AG20443 (cell line): ENCODE data around the gene KIF20A.
A peak's percentile ranks its signal among the peaks of the same experiment; 100 is the strongest.
"Not testable (repeated sequence)": the region's sequence is repeated elsewhere in the genome, so short reads cannot be mapped to it uniquely, and the experiment has no call there.

Experiments
- DNase-seq: peaks from one replicate; pipeline ENCODE4 v3.0.0; 2012; ENCODE audit warnings: low spot score, mixed read lengths

The KIF20A gene

GRCh38 chr5:138178516-138179276 lies at the start of gene KIF20A, which contains the start of gene BRD8:
Gene KIF20A (plus strand): TSS chr5:138179112. CDS start chr5:138179681, 569 bp downstream.
Gene BRD8 (minus strand): TSS chr5:138178630. CDS start chr5:138178614, 16 bp downstream.
- DNase-seq, result peak; percentile 97

DNA sequence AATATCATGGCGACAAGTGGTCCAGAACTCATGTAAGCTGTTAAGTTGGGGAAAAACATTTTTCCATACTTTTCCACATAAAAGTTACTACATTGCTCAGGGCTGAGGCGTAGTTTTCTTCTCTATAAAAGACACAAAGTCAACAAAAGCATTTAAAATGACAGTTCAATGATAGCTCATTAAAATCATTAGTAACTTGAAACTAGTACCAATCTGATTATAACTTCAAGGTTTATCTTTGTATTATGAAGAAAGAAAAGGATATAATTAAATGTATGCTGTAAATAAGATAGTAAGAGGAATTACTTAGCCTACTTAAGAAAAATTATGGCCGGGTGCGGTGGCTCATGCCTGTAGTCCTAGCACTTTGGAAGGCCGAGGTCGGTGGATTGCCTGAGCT lies 49.6 kb upstream of the KIF20A start:
- DNase-seq, result no peak

DNA sequence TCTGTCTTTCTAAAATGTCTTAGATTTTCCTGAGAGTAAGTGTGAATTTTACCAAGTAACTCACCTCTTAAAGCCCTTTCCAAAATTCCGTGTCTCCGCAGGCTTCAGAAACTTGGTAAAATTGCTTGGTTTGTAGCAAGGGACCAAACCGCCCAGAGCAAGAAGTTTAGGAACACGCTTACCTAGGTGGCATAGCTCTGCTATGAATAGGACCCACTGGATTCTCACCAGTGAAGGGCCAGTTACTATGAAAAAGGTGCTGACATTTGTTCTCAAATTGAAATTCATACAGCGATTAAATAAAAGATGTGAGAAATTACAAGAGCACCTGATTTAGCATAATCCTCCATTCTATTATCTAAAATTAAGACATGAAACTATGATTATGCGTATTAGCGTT lies 46.4 kb upstream of the KIF20A start:
- no peak for DNase-seq

GRCh38 chr5:138138949-138139780 lies 39.7 kb upstream of the KIF20A start, which contains the start of gene NME5:
Gene NME5 (minus strand): TSS chr5:138139428. CDS start chr5:138138780, 648 bp downstream.
- DNase-seq, result peak; percentile 69

GRCh38 chr5:138139781-138140090 lies 39.2 kb upstream of the KIF20A start:
- DNase-seq, result no peak

GRCh38 chr5:138140268-138140667 lies 38.6 kb upstream of the KIF20A start:
- no peak for DNase-seq

DNA sequence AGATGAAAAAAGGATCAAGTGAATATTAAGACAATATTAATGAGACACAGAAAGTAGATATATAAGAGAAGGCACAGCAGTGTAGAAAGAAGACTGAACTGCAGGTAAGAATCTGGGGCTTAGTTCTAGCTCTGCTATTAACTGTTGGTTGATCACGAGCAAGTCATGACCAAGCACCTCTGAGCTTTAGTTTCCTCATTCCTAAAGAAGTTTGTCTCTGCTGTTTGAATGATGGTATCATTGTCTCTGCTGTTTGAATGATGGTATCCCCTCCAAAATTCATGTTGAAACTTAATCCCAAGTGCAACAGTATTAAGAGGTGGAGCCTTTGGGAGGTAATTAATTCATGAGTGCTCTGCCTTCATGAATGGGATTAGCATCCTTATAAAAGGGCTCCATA lies 37.2 kb upstream of the KIF20A start:
- no peak for DNase-seq

DNA sequence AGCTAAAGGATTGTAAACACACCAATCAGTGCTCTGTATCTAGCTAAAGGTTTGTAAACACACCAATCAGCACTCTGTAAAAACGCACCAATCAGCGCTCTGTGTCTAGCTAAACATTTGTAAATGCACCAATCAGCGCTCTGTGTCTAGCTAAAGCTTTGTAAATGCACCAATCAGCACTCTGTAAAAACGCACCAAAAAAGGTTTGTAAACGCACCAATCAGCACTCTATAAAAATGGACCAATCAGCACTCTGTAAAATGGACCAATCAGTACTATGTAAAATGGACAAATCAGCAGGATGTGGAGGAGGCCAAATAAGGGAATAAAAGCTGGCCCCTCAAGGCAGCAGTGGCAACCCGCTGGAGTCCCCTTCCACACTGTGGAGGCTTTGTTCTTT lies 35.3 kb upstream of the KIF20A start:
- not testable (repeated sequence) for DNase-seq

GRCh38 chr5:138148811-138149210 lies 30.1 kb upstream of the KIF20A start:
- peak; percentile 44 for DNase-seq

- DNase-seq, result no peak
These were observed 29.4 kb upstream of the KIF20A start for GRCh38 chr5:138149530-138149929.

- not testable (repeated sequence) for DNase-seq
These were observed 22.9 kb upstream of the KIF20A start for GRCh38 chr5:138155977-138156376.

- DNase-seq, result no peak
These were observed 21.3 kb upstream of the KIF20A start for GRCh38 chr5:138157626-138158025.

GRCh38 chr5:138159666-138160065 lies 19.2 kb upstream of the KIF20A start:
- DNase-seq, result no peak

DNA sequence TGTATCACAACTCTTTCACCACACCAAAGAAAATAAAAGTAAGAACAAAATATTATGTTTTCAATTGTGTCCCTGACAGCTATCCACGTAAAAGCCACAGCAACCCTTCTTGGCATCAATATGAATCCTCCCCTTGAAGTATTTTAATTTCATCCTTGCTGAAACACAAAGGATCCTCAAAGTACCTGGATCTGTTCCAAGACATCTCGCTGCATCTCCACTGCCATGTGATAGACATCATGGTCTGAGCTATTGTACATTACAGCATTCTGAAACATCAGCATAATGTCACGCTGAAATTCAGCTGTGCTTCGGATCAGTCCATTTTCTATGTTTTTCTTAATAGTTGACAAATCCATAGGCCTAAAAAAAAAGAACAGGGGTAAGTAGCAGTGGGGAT lies 18.2 kb upstream of the KIF20A start:
- no peak for DNase-seq

- DNase-seq, result no peak
These were observed 15.2 kb upstream of the KIF20A start for GRCh38 chr5:138163721-138164120.

DNA sequence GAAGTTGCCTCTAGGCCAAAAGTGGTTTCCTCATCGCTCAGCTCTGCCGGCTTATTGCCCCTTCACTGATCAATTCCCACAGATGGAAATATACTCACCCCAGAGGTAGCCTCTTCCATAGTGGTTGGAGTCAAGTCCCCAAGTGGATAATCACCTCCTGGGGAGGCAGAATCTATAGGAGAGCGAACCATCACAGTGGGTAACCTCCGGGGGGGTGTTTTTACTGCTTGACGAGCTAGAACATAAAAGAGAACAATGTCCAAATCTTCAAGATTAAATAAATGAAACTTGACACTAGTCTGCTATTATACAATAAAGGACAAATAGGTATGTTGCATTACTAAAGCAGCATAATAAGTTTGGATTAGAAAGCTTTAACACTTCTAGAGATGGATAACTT lies 9.8 kb upstream of the KIF20A start:
- DNase-seq, result no peak

DNA sequence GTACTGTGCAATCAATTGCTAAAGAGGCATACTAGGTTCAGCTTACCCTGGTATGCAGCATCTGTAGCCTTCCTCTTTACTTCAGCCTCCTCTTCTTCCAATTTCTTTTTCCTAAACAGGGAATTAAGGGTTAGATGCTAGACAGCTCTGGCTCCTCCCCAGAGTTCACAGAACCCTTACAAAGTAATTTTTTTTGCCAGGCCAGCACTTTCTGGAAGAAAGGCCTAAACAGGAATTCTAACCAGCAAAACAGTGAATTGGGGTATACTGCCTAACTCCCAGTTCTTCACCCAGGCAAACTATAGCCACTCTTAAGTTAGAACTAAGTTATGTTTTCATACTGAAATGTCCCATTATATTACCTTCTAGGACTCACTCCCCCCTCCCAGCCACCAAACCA lies 8.6 kb upstream of the KIF20A start:
- DNase-seq, result no peak

DNA sequence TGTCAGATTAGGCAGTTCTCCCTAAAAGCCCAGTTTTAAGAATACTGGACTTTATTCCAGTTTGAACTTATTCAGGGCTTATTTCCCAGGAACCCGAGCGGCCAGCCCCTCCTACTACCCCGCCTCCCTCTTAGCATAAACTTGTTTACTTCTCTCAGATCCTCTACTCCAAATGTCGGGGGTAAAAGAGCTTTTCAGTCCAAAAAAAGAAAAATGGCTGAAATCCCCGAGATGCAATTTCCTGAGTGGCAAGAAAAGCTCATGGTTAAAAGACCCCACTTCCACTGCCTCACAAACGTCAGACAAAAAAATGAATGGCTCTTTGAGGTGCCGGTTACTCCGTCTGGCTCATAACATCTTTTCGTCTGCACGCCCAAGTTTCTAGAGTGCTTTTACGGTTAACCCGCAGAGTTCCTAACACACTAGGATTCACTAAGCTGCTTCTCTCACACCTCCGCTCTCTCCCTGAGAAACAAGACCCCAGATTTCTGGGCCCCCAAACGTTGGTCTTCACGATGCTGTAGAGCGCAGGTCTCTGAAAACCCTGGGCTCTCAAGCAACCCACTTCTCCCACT lies 884 bp upstream of the KIF20A start:
- peak; percentile 67 for DNase-seq

DNA sequence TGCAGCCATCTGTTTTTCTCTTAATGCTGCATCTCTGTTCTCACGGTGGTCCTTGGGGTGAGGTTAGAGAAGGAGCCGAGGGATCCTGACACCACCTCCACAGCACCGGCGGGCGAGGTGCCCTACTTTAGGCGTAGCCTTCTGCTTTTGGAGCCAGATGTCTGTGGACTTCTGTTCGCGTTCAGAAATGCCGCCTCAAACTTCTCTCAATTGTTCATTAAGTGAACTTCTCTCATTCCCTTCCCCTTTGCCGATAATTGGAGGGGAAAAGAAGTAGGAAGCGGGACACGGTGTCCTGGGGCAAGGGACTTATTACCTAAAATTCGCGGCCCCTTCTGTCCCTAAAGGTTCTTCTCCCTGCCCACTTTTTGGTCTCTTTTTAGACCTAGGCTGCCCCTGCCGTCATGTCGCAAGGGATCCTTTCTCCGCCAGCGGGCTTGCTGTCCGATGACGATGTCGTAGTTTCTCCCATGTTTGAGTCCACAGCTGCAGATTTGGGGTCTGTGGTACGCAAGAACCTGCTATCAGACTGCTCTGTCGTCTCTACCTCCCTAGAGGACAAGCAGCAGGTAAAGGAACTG lies 455 bp downstream of the KIF20A start:
- no peak for DNase-seq

- peak; percentile 37 for DNase-seq
These were observed 1.4 kb downstream of the KIF20A start for GRCh38 chr5:138180183-138180782.

DNA sequence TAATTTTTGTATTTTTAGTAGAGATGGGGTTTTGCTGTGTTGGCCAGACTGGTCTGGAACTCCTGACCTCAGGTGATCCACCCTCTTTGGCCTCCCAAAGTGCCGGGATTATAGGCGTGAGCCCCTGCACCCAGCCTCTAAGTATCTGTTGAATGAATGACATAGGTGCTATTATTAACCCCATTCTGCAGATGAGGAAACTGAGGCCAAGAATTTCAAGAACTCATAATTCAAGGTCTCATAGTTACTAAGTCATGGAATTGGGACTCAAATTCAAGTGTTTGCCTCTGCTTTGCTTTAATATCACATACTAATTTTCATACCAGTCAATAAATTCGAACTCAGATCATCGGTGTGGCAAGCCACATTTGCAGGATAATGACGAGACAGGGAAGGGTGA lies 1.9 kb downstream of the KIF20A start:
- DNase-seq, result no peak

DNA sequence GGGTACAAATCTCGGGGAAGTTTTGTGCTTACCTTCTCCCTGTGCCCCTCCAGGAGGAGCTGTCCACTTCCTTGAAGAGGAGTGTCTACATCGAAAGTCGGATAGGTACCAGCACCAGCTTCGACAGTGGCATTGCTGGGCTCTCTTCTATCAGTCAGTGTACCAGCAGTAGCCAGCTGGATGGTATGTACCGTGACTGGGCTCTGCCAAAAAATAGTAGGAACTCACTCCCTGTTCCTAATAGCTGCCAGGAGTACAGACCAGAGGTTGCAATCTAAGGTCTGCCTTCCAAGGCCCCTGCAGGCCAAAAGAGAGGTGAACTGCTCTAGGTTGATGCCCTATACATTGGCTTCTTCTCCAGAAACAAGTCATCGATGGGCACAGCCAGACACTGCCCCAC lies 3.9 kb downstream of the KIF20A start:
- no peak for DNase-seq
